Choroid plexus epithelial cell (primary cell): ENCODE measurements around the gene GIT2.

Experiments used
- DNase-seq: peaks from one replicate; pipeline ENCODE4 v3.0.0-alpha.2; 2010; ENCODE audit warnings: low read depth
- H3K4me3 ChIP-seq: 2 replicates; pipeline ENCODE4 v1.5.1; 2011; ENCODE audit warnings: low read depth, mild to moderate bottlenecking, control low read depth, low read length, moderate library complexity
- TF ChIP-seq, protein P1 (sequence below): conservative IDR thresholded peaks from 2 replicates; pipeline ENCODE4 v1.5.1; 2011; ENCODE audit warnings: low read depth, mild to moderate bottlenecking, control low read depth, inconsistent platforms, low read length, moderate library complexity

GIT2 gene

DNA sequence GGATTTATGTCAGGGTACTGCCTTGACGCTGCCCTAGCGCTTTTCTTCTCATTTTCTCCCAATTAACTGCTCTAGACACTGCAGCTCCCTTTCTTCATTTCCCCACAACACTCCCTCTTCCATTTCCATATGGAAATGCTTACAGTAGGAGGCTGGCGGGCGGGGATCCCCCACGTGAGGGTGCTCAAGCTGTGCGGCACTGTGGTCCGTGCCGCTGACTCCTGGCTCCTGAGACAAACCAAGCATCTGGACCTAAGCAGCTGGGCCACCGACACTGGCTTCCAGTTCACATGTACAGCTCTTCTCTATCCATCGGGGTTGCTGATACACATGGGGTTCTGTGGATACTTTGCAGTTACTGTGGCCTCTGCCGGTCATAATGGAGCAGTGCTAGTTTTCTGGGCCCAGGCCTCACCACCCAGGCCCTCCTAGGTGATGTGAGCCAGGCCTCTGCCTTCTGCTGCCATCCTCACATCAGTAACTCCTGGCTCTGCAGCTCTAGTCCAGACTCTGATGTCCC lies 75.8 kb downstream of the GIT2 start:
- no peak overlapping the region for H3K4me3 ChIP-seq
- peak; percentile 4 for DNase-seq
- TF ChIP-seq, protein P1, sequence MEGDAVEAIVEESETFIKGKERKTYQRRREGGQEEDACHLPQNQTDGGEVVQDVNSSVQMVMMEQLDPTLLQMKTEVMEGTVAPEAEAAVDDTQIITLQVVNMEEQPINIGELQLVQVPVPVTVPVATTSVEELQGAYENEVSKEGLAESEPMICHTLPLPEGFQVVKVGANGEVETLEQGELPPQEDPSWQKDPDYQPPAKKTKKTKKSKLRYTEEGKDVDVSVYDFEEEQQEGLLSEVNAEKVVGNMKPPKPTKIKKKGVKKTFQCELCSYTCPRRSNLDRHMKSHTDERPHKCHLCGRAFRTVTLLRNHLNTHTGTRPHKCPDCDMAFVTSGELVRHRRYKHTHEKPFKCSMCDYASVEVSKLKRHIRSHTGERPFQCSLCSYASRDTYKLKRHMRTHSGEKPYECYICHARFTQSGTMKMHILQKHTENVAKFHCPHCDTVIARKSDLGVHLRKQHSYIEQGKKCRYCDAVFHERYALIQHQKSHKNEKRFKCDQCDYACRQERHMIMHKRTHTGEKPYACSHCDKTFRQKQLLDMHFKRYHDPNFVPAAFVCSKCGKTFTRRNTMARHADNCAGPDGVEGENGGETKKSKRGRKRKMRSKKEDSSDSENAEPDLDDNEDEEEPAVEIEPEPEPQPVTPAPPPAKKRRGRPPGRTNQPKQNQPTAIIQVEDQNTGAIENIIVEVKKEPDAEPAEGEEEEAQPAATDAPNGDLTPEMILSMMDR, result no peak

DNA sequence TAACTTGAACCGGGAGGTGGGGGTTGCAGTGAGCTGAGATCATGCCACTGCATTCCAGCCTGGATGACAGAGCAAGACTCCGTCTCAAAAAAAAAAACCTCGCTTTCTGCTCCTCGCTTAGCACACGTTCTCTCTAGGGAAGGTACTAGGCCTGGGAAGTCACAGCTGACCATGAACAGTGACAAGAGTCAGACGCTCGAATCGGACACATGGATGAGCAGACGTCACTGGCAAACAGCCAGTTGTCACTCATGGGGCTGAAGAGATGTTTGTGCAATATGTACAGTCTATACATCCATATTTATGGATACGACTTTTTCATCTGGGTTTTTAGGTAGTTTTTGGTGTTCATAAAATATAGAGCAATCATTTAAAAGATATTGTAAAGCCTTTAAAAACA lies 76.7 kb downstream of the GIT2 start:
- H3K4me3 ChIP-seq, result no peak overlapping the region
- no peak for DNase-seq
- TF ChIP-seq, protein P1, result no peak

DNA sequence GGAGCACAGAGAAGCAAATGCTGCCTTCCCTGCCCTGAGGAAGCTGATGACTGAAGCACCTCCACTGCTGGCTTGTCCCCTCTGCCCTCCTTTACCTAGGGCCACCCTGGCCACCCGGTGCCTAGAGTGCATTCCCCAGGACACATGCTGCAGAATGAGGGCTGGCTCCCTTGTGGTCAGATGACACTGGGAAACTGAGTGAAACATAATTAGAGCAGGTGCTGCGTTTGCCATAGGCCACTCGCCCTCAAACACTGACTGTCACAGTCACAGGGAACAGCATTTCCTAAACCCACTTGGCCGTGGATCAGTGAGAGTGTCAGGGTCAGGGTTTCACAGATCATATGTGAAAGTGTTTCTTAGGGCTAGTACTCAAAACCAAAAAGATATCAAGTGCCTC lies 80.1 kb downstream of the GIT2 start:
- H3K4me3 ChIP-seq, result no peak overlapping the region
- TF ChIP-seq, protein P1, result no peak
- DNase-seq, result no peak

DNA sequence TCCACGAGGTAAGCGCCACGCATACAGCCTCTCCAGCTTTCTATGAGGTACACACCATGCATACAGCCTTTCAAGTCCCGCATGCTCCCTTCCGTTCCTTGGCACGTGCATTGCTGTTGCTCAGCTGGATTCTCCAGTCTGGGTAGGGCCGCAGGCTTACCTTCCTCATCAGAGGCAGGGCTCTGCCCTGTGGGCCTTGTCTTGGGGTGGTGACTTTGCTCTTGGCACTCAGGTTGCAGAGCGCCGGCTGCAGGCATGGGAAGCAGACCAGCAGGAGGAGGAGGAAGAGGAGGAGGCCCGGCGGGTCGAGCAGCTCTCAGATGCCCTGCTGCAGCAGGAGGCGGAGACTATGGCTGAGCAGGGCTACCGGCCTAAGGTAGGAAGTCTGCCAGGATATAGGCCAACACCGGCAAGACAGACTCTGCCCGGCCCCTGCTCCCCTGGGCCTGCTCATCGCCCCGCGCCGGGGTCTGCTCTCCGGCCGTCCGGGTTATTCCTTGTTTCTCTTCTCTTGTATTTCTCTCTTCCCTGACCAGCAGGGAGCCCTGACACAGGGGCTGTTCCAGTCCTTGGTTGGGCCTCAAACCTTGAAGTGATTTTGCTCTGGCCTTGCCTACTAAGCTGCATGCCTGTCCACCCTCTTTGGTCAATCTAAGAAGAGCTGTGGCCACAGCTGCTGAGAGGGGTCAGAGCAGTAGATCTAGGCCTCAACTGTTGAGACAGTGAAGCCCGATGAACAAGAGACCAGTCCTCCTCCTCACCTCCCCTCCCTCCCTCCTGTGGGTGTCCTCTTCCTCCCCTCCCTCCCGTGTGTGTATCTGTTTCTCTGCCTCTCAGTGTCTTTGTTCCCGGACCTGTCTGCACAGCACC lies 80.8 kb downstream of the GIT2 start:
- DNase-seq, result no peak
- TF ChIP-seq, protein P1, result no peak
- no peak overlapping the region for H3K4me3 ChIP-seq

DNA sequence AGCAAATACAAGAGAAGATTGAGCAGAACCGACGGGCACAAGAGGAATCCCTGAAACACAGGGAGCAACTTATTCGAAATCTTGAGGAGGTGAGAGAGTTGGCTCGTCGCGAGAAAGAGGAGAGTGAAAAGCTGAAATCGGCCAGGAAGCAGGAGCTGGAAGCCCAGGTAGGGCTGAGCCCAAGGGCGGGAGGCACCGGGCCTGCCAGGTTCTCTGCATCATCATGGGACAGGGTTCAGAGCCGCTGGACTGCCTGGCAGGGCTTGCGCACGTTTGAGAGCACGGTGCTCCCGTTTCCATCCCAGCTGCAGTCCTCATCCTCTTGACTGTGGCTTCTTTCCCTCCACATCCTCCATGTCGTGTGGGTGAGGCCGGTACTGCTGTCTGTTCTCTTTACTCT lies 81.7 kb downstream of the GIT2 start:
- DNase-seq, result no peak
- TF ChIP-seq, protein P1, result no peak
- H3K4me3 ChIP-seq, result no peak overlapping the region

DNA sequence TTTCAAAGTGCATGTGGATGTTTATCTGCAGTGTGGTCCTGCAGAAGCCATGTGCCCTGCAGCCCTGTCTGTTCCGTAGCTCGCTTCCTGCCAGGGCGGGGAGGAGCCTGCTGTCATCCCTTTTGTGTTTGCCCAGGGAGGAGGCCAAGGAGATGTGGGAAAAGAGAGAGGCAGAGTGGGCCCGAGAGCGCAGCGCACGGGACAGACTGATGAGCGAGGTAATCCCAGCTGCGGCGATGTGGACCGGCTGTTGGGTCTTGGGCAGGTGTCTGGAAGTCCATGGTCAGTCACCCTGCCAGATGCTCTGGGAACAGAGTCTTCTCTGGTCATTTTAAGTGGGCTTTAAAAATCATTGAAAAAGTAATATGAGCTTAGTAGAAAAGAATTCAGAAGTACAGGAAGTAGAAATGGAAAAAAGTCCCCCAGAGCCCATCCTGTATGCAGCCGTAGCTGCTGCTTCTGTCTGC lies 83.3 kb downstream of the GIT2 start:
- TF ChIP-seq, protein P1, result no peak
- H3K4me3 ChIP-seq, result no peak overlapping the region
- DNase-seq, result peak; percentile 5

DNA sequence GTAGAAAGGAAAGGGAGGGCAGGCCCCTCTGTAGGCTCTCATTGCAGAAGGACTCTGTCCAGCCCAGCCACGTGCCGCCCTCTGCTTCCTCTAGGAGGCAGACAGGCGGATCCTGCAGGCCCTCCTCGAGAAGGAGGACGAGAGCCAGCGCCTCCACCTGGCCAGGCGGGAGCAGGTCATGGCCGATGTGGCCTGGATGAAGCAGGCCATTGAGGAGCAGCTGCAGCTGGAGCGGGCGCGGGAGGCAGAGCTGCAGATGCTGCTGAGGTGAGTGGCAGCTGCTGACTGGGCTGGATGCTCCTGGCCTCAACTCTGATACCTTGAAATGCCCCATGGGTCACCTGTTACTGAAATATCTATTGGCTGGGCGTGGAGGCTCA lies 85.2 kb downstream of the GIT2 start:
- TF ChIP-seq, protein P1, result peak; percentile 66
- H3K4me3 ChIP-seq, result no peak overlapping the region
- DNase-seq, result peak; percentile 60
